Measurements from ENCODE around the gene FMO5. TPM values are rescaled to one million over a fixed set of nuclear protein-coding genes. Genes with fewer than 3 reads are reported as not detected.
A peak's percentile ranks its signal among the peaks of the same experiment; 100 is the strongest.
"Not testable (repeated sequence)": the region's sequence is repeated elsewhere in the genome, so short reads cannot be mapped to it uniquely, and the experiment has no call there.

FMO5 gene
- total RNA-seq, 2 experiments from 2014 or later = 0.66 to 0.96 TPM

- CTCF ChIA-PET = interaction anchor here (0.6 to 4.3 kb wide), 3 partner anchors 11 to 71 kb away, joined by 3 to 42 read pairs (median 3); partner anchors contain the start of gene CHD1L
- no peaks in the 10 kb centered on the region for H3K27me3 Mint-ChIP-seq
- peaks cover 34% of the 10 kb centered on the region for H3K4me1 Mint-ChIP-seq
- DNase-seq (no peak), ATAC-seq (no peak)
- peak overlapping the region; percentile 96 for H3K4me3 Mint-ChIP-seq
- H3K9me3 Mint-ChIP-seq (ENCODE audit: low read depth) = peaks cover 3% of the 10 kb centered on the region
- peak overlapping the region; percentile 80 for H3K27ac Mint-ChIP-seq
- peaks cover 30% of the 10 kb centered on the region for H3K36me3 Mint-ChIP-seq
These were observed 53.6 kb downstream of the FMO5 start for GRCh38 chr1:147171399-147172167.

- Mint-ChIP-seq H3K4me3 (peak overlapping the region; percentile 96), H3K36me3 (peaks cover 33% of the 10 kb centered on the region), H3K27me3 (no peaks in the 10 kb centered on the region), H3K4me1 (peaks cover 34% of the 10 kb centered on the region), H3K9me3 (ENCODE audit: low read depth) (no peaks in the 10 kb centered on the region), H3K27ac (no peak overlapping the region)
- DNase-seq (no peak), ATAC-seq (no peak)
- CTCF ChIA-PET = interaction anchor here (2.7 to 4.3 kb wide), 2 partner anchors 72 to 73 kb away, joined by 14 to 42 read pairs; partner anchors contain the start of gene CHD1L
These were observed 55.1 kb downstream of the FMO5 start for GRCh38 chr1:147169840-147170674.

DNA sequence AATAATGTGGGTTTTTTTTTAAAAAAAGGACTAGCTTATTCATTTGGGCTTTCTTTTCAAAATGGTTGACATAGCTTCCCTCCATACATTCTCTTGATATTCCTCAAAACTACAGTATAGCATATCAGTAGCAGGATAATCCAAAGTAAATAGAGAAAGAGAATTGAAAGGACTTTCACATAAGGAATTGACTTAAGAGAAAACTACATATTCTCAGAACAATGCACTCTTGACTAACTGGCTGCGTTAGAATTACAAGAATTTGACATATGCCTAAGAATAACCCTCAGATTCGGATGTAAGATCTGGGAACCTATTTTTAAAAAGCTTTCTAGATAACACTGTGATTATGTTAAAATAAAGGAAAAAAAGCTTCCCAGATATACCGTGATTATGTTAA, 56.0 kb downstream of the FMO5 start:
- Mint-ChIP-seq H3K9me3 (ENCODE audit: low read depth) (no peaks in the 10 kb centered on the region), H3K4me1 (peaks cover 32% of the 10 kb centered on the region), H3K27ac (no peak overlapping the region), H3K36me3 (peaks cover 26% of the 10 kb centered on the region), H3K4me3 (no peak overlapping the region), H3K27me3 (no peaks in the 10 kb centered on the region)
- ATAC-seq (no peak), DNase-seq (no peak)
- CTCF ChIA-PET = interaction anchor here (2.7 kb wide), 1 partner anchor 74 kb away, joined by 14 read pairs; the partner anchor contains the start of gene CHD1L

GRCh38 chr1:147168626-147169058, 56.5 kb downstream of the FMO5 start:
- DNase-seq (no peak), ATAC-seq (no peak)
- peaks cover 25% of the 10 kb centered on the region for H3K36me3 Mint-ChIP-seq
- CTCF ChIA-PET = interaction anchor here (2.7 kb wide), 1 partner anchor 74 kb away, joined by 14 read pairs; the partner anchor contains the start of gene CHD1L
- no peaks in the 10 kb centered on the region for H3K9me3 Mint-ChIP-seq (ENCODE audit: low read depth)
- H3K27ac Mint-ChIP-seq = no peak overlapping the region
- H3K4me3 Mint-ChIP-seq = no peak overlapping the region
- H3K4me1 Mint-ChIP-seq = peaks cover 27% of the 10 kb centered on the region
- no peaks in the 10 kb centered on the region for H3K27me3 Mint-ChIP-seq

DNA sequence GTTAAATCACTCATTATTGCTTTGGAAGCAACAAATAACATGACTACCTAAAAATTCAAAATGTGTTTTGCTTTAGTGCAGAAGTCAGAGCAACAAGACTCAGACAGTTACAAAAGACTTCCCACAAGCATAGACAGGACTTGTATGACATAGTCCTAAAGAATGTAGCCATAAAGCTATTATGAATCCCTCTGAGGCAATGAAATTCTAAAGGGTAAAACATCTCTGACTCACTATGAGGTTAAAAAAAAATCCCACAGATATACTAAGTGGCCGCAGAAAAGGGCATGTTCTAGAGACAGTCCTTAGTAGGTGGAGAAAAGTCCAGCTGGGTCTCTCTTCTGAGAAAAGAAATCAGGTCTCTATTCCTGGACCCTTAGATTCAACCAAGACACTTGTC, 57.8 kb downstream of the FMO5 start:
- no peaks in the 10 kb centered on the region for H3K27me3 Mint-ChIP-seq
- DNase-seq (no peak), ATAC-seq (no peak)
- H3K36me3 Mint-ChIP-seq = peaks cover 21% of the 10 kb centered on the region
- H3K27ac Mint-ChIP-seq = no peak overlapping the region
- H3K9me3 Mint-ChIP-seq (ENCODE audit: low read depth) = no peaks in the 10 kb centered on the region
- CTCF ChIA-PET = interaction anchor here (2.7 kb wide), 1 partner anchor 76 kb away, joined by 14 read pairs; the partner anchor contains the start of gene CHD1L
- no peak overlapping the region for H3K4me3 Mint-ChIP-seq
- peaks cover 16% of the 10 kb centered on the region for H3K4me1 Mint-ChIP-seq

- H3K9me3 Mint-ChIP-seq (ENCODE audit: low read depth) = no peaks in the 10 kb centered on the region
- ATAC-seq = no peak
- H3K27ac Mint-ChIP-seq = no peak overlapping the region
- H3K27me3 Mint-ChIP-seq = no peaks in the 10 kb centered on the region
- peaks cover 2% of the 10 kb centered on the region for H3K4me1 Mint-ChIP-seq
- peaks cover 36% of the 10 kb centered on the region for H3K36me3 Mint-ChIP-seq
- CTCF ChIA-PET = interaction anchor here (1.3 kb wide), 1 partner anchor 79 kb away, joined by 3 read pairs; the partner anchor contains the start of gene CHD1L
- no peak overlapping the region for H3K4me3 Mint-ChIP-seq
- DNase-seq = no peak
These were observed 62.1 kb downstream of the FMO5 start for GRCh38 chr1:147163019-147163418.

DNA sequence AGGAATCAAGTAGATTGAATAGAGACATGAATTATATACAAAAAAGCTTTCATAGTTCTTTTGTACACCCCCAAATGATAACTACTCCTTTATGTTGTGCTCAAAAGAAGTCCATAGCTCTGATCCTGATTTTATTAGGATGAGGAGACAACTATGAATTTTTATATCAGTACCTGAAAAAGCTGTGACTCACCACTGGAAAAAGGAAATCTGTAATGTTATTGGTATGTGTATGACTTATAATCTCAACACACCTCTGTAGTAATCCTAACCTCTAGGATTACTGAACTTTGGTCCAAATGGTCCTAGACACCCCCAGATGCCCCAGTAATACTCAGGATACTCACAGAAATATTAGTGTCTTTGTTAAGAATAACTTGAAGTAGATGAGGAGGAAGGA, 63.0 kb downstream of the FMO5 start:
- Mint-ChIP-seq H3K27ac (no peak overlapping the region), H3K36me3 (peaks cover 41% of the 10 kb centered on the region), H3K4me1 (no peaks in the 10 kb centered on the region), H3K9me3 (ENCODE audit: low read depth) (no peaks in the 10 kb centered on the region), H3K27me3 (no peaks in the 10 kb centered on the region), H3K4me3 (no peak overlapping the region)
- no peak for ATAC-seq
- CTCF ChIA-PET = interaction anchor here (1.3 kb wide), 1 partner anchor 80 kb away, joined by 3 read pairs; the partner anchor contains the start of gene CHD1L
- no peak for DNase-seq

GRCh38 chr1:147157116-147157515, 68.0 kb downstream of the FMO5 start:
- H3K27ac Mint-ChIP-seq; CTCF ChIA-PET; ATAC-seq; H3K4me1 Mint-ChIP-seq; H3K27me3 Mint-ChIP-seq; H3K4me3 Mint-ChIP-seq; DNase-seq; H3K9me3 Mint-ChIP-seq (ENCODE audit: low read depth): not testable (repeated sequence)
- peaks cover 26% of the 10 kb centered on the region for H3K36me3 Mint-ChIP-seq

DNA sequence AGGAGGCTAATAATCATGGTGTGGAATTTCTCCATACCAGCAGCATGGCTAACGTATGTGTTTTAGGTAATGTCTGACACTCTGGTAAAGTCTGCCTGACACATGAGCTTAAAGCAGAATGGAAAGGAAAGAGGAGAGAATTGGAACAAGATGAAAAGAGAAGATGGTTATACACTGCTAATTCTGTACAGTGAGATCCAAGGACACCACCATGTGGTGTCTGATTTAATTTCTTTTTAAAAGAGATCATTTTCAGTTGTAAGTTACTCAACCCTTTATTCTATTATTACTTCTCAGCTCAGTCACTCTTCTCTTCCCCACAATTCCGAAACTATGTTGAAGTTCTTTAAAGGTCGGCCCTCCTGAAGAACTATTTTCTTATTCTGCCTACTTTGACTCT, 68.5 kb downstream of the FMO5 start:
- H3K9me3 Mint-ChIP-seq (ENCODE audit: low read depth) = no peaks in the 10 kb centered on the region
- CTCF ChIA-PET = no interaction called here
- H3K4me1 Mint-ChIP-seq = no peaks in the 10 kb centered on the region
- peaks cover 25% of the 10 kb centered on the region for H3K36me3 Mint-ChIP-seq
- ATAC-seq (no peak), DNase-seq (no peak)
- no peak overlapping the region for H3K4me3 Mint-ChIP-seq
- H3K27ac Mint-ChIP-seq = no peak overlapping the region
- H3K27me3 Mint-ChIP-seq = no peaks in the 10 kb centered on the region

- no peaks in the 10 kb centered on the region for H3K9me3 Mint-ChIP-seq (ENCODE audit: low read depth)
- H3K36me3 Mint-ChIP-seq = peaks cover 9% of the 10 kb centered on the region
- CTCF ChIA-PET = no interaction called here
- no peaks in the 10 kb centered on the region for H3K27me3 Mint-ChIP-seq
- ATAC-seq (no peak), DNase-seq (no peak)
- no peak overlapping the region for H3K27ac Mint-ChIP-seq
- H3K4me3 Mint-ChIP-seq = no peak overlapping the region
- H3K4me1 Mint-ChIP-seq = no peaks in the 10 kb centered on the region
These were observed 72.4 kb downstream of the FMO5 start for GRCh38 chr1:147152772-147153171.

GRCh38 chr1:147151244-147151643, 73.9 kb downstream of the FMO5 start:
- H3K27ac Mint-ChIP-seq = no peak overlapping the region
- H3K4me3 Mint-ChIP-seq = no peak overlapping the region
- no peaks in the 10 kb centered on the region for H3K9me3 Mint-ChIP-seq (ENCODE audit: low read depth)
- ATAC-seq (no peak), DNase-seq (no peak)
- H3K4me1 Mint-ChIP-seq = no peaks in the 10 kb centered on the region
- H3K36me3 Mint-ChIP-seq = peaks cover 2% of the 10 kb centered on the region
- no peaks in the 10 kb centered on the region for H3K27me3 Mint-ChIP-seq
- CTCF ChIA-PET = no interaction called here

- Mint-ChIP-seq H3K27me3 (peaks cover 59% of the 10 kb centered on the region), H3K4me3 (no peak overlapping the region), H3K9me3 (ENCODE audit: low read depth) (no peaks in the 10 kb centered on the region), H3K4me1 (no peaks in the 10 kb centered on the region), H3K36me3 (no peaks in the 10 kb centered on the region), H3K27ac (no peak overlapping the region)
- DNase-seq (no peak), ATAC-seq (no peak)
- CTCF ChIA-PET = no interaction called here
These were observed 82.3 kb downstream of the FMO5 start for GRCh38 chr1:147142886-147143285.
